H1 (cell line): ENCODE data around the gene IQCC. TPM values are rescaled to one million over a fixed set of nuclear protein-coding genes. Genes with fewer than 3 reads are reported as not detected.

Experiments used
- CTCF ChIA-PET: fragments of 300-600 bp; sonication (Branson Sonifier 250); formaldehyde crosslinking; loops from one replicate; lab custom pipeline; 2021; ENCODE audit not compliant: partially characterized antibody; lab: Charles Lee
- POLR2A ChIA-PET: fragments of 300-600 bp; sonication (Branson Sonifier 250); formaldehyde crosslinking; loops from one replicate; lab custom pipeline; 2021; ENCODE audit warnings: inconsistent platforms; ENCODE audit not compliant: partially characterized antibody; lab: Charles Lee
- DNase-seq, 2 experiments: peaks; one replicate each; pipeline versions ENCODE4 v3.0.0 to v3.0.0-alpha.2; 2010 to 2022; ENCODE audit warnings: low spot score in 2 of 2, low read depth in 1 of 2, mixed read lengths in 1 of 2
- FAIRE-seq: peaks from 2 replicates; lab custom pipeline; 2011; peaks lifted over from hg19 to GRCh38; lab: Jason Lieb, UNC
- H2AFZ ChIP-seq: 2 replicates; pipeline ENCODE4 v1.8.1; 2012; ENCODE audit warnings: low read length, inconsistent platforms
- H2AK5ac ChIP-seq: 2 replicates; pipeline ENCODE4 v1.6.1; 2013; ENCODE audit warnings: low read depth, low read length
- H2BK120ac ChIP-seq: replicated peaks from 2 replicates; pipeline ENCODE3; 2013; ENCODE audit warnings: low read depth, low read length, inconsistent platforms
- H2BK12ac ChIP-seq: 2 replicates; pipeline ENCODE4 v1.6.1; 2013; ENCODE audit warnings: low read depth, low read length
- H2BK15ac ChIP-seq: 2 replicates; pipeline ENCODE4 v1.6.1; 2013; ENCODE audit warnings: low read length
- H2BK20ac ChIP-seq: 2 replicates; pipeline ENCODE4 v1.6.1; 2013; ENCODE audit warnings: low read length
- H2BK5ac ChIP-seq: 2 replicates; pipeline ENCODE4 v1.6.1; 2013; ENCODE audit warnings: low read depth, low read length
- H3K14ac ChIP-seq: 2 replicates; pipeline ENCODE4 v1.6.1; 2013; ENCODE audit warnings: inconsistent platforms; ENCODE audit not compliant: insufficient read length
- H3K18ac ChIP-seq: 2 replicates; pipeline ENCODE4 v1.6.1; 2013; ENCODE audit warnings: low read length; ENCODE audit errors: extremely low read depth
- H3K23ac ChIP-seq: 2 replicates; pipeline ENCODE4 v1.6.1; 2013; ENCODE audit warnings: inconsistent platforms; ENCODE audit not compliant: insufficient read length
- H3K23me2 ChIP-seq: 2 replicates; pipeline ENCODE4 v1.6.1; 2013; ENCODE audit warnings: low read depth, low read length
- H3K27ac ChIP-seq: 2 replicates; pipeline ENCODE4 v1.6.1; 2011; ENCODE audit warnings: low read depth, low read length, inconsistent platforms
- H3K27me3 ChIP-seq, 4 experiments: replicated peaks in 1 of 4; 1 replicate in 1 of 4; 2 replicates in 3 of 4; pipeline versions ENCODE4 v1.6.1 to v1.8.1; 2011 to 2013; ENCODE audit warnings: low read length in 3 of 4, mild to moderate bottlenecking in 3 of 4, inconsistent platforms in 2 of 4, mixed read lengths in 2 of 4, moderate library complexity in 1 of 4; ENCODE audit not compliant: control insufficient read depth in 3 of 4, insufficient read depth in 3 of 4; ENCODE audit errors: extremely low read depth in 1 of 4
- H3K36me3 ChIP-seq, 4 experiments: 2 replicates each; pipeline versions ENCODE4 v1.6.1 to v1.8.1; 2011 to 2013; ENCODE audit warnings: mild to moderate bottlenecking in 4 of 4, low read length in 3 of 4, moderate library complexity in 2 of 4, control low read depth in 1 of 4, inconsistent platforms in 1 of 4; ENCODE audit not compliant: insufficient read depth in 4 of 4, control insufficient read depth in 2 of 4
- H3K4ac ChIP-seq: replicated peaks from 2 replicates; pipeline ENCODE3; 2013; ENCODE audit warnings: low read length, low read depth, mixed read lengths, inconsistent platforms; ENCODE audit not compliant: insufficient read length
- H3K4me1 ChIP-seq, 4 experiments: replicated peaks in 1 of 4; 1 replicate in 1 of 4; 2 replicates in 3 of 4; pipeline versions ENCODE4 v1.6.1 to v1.8.1; 2011 to 2013; ENCODE audit warnings: low read length in 3 of 4, inconsistent platforms in 2 of 4, mixed read lengths in 1 of 4; ENCODE audit not compliant: insufficient read depth in 4 of 4, control insufficient read depth in 3 of 4
- H3K4me2 ChIP-seq, 2 experiments: 2 replicates each; pipeline versions ENCODE4 v1.6.1 to v1.8.1; 2011 to 2013; ENCODE audit warnings: low read depth in 2 of 2, low read length in 2 of 2, control low read depth in 1 of 2, inconsistent platforms in 1 of 2, mild to moderate bottlenecking in 1 of 2; ENCODE audit not compliant: insufficient read depth in 1 of 2
- H3K4me3 ChIP-seq, 4 experiments: fragments of 200-600, 300-600 bp in 1 of 4; sonication (generic), shearing (Covaris generic), sonication (Bioruptor Twin) in 1 of 4; 2 replicates each; pipeline versions ENCODE4 v1.5.1 to v1.8.1; 2011 to 2016; ENCODE audit warnings: low read length in 4 of 4, low read depth in 3 of 4, control low read depth in 2 of 4, inconsistent platforms in 2 of 4, mild to moderate bottlenecking in 2 of 4, mixed read lengths in 1 of 4, moderate library complexity in 1 of 4; ENCODE audit not compliant: insufficient read depth in 2 of 4; ENCODE audit errors: extremely low read depth in 1 of 4
- H3K56ac ChIP-seq: replicated peaks from 2 replicates; pipeline ENCODE3; 2013; ENCODE audit warnings: low read depth, mild to moderate bottlenecking, mixed read lengths, low read length, inconsistent platforms; ENCODE audit not compliant: insufficient read length
- H3K79me1 ChIP-seq: 2 replicates; pipeline ENCODE4 v1.6.1; 2013; ENCODE audit warnings: low read depth, low read length, control low read depth
- H3K79me2 ChIP-seq, 2 experiments: 2 replicates each; pipeline versions ENCODE4 v1.6.1 to v1.8.1; 2012 to 2013; ENCODE audit warnings: low read length in 2 of 2, mild to moderate bottlenecking in 2 of 2, inconsistent platforms in 1 of 2; ENCODE audit not compliant: insufficient read depth in 2 of 2, control insufficient read depth in 1 of 2
- H3K9ac ChIP-seq, 4 experiments: replicated peaks in 1 of 4; 1 replicate in 1 of 4; 2 replicates in 3 of 4; pipeline versions ENCODE4 v1.6.1 to v1.8.1; 2011 to 2013; ENCODE audit warnings: low read depth in 3 of 4, low read length in 3 of 4, control low read depth in 2 of 4, mild to moderate bottlenecking in 2 of 4, moderate library complexity in 2 of 4, inconsistent platforms in 1 of 4; ENCODE audit errors: extremely low read depth in 1 of 4
- H3K9me3 ChIP-seq, 2 experiments: 2 replicates each; pipeline versions ENCODE4 v1.6.1 to v1.8.1; 2012 to 2013; ENCODE audit warnings: mild to moderate bottlenecking in 2 of 2, moderate library complexity in 2 of 2, control low read depth in 1 of 2, inconsistent platforms in 1 of 2, low read depth in 1 of 2, low read length in 1 of 2, mixed read lengths in 1 of 2; ENCODE audit not compliant: insufficient read depth in 2 of 2
- H4K20me1 ChIP-seq, 2 experiments: replicated peaks in 1 of 2; 2 replicates each; pipeline versions ENCODE3 to v1.8.1; 2011 to 2013; ENCODE audit warnings: inconsistent platforms in 2 of 2, low read length in 2 of 2, mild to moderate bottlenecking in 1 of 2; ENCODE audit not compliant: insufficient read depth in 2 of 2, control insufficient read depth in 1 of 2
- H4K5ac ChIP-seq: 2 replicates; pipeline ENCODE4 v1.6.1; 2013; ENCODE audit warnings: low read length, low read depth, mixed read lengths, inconsistent platforms; ENCODE audit not compliant: insufficient read length
- H4K8ac ChIP-seq: 2 replicates; pipeline ENCODE4 v1.8.0; 2013; ENCODE audit warnings: mild to moderate bottlenecking, moderate library complexity, low read length, inconsistent platforms; ENCODE audit not compliant: insufficient read depth; ENCODE audit errors: extremely low read depth
- H4K91ac ChIP-seq: replicated peaks from 2 replicates; pipeline ENCODE3; 2013; ENCODE audit warnings: low read length, mixed read lengths, inconsistent platforms; ENCODE audit not compliant: insufficient read length
- GABPA ChIP-seq: IDR thresholded peaks from 2 replicates; pipeline ENCODE4 v1.6.1; 2011; ENCODE audit warnings: mild to moderate bottlenecking, low read length, moderate library complexity, borderline replicate concordance; ENCODE audit not compliant: insufficient read depth
- HDAC2 ChIP-seq, 2 experiments: fragments of 300-600 bp in 1 of 2; sonication (generic) in 1 of 2; IDR thresholded peaks; 2 replicates each; pipeline ENCODE4 v1.6.1; 2011 to 2012; ENCODE audit warnings: low read depth in 2 of 2, low read length in 2 of 2, mild to moderate bottlenecking in 2 of 2, moderate library complexity in 2 of 2, borderline replicate concordance in 1 of 2, inconsistent platforms in 1 of 2
- WGBS, 2 experiments: shearing (Covaris generic) in 1 of 2; methylation state at CpG; one replicate each; pipeline versions ENCODE4 v1.1.6 to v1.1.7; 2013 to 2015; ENCODE audit warnings: low lambda C conversion rate in 2 of 2, mixed read lengths in 2 of 2, inconsistent platforms in 1 of 2, low coverage in 1 of 2, missing lambda C conversion rate in 1 of 2; ENCODE audit not compliant: insufficient replicate concordance in 2 of 2, insufficient coverage in 1 of 2, insufficient read length in 1 of 2; ENCODE audit errors: extremely low coverage in 1 of 2, missing lambda C conversion rate in 1 of 2; 5-methylcytosine and 5-hydroxymethylcytosine counted together
- polyA plus RNA-seq, 7 experiments: library from polyadenylated mRNA; depleted of rRNA in 3 of 7; stranded (reverse) in 5 of 7; unstranded in 2 of 7; fragments of >200 nt in 5 of 7; fragments of 200-250 nt in 2 of 7; gene quantifications; 1 replicate in 5 of 7; 2 replicates in 1 of 7; 4 replicates in 1 of 7; pipeline versions ENCODE4 v1.2.1 to v1.2.3, GENCODE V29; 2011 to 2013; ENCODE audit warnings: missing spikeins in 2 of 7, mixed read lengths in 2 of 7
- total RNA-seq: library from RNA; stranded (reverse); fragmentation: NEBNext Ultra II Directional; extraction: Animal tissue kit (Norgen Biotek cat#: 25700); gene quantifications from 2 replicates; pipeline ENCODE4 v1.2.1, GENCODE V29; 2021
- TF ChIP-seq, protein P1 (sequence below): IDR thresholded peaks from 2 replicates; pipeline ENCODE4 v1.6.1; 2011; ENCODE audit warnings: low read depth, mild to moderate bottlenecking, low read length; ENCODE audit not compliant: insufficient read depth
- TF ChIP-seq, protein P2 (sequence below): IDR thresholded peaks from 2 replicates; pipeline ENCODE4 v1.6.1; 2012; ENCODE audit warnings: inconsistent platforms

IQCC gene
- total and polyA plus RNA-seq, 2 of the 8 experiments (the other 6 are each of a cell fraction or from before 2014, with no cell fraction given): 2.5 to 4.2 TPM

DNA sequence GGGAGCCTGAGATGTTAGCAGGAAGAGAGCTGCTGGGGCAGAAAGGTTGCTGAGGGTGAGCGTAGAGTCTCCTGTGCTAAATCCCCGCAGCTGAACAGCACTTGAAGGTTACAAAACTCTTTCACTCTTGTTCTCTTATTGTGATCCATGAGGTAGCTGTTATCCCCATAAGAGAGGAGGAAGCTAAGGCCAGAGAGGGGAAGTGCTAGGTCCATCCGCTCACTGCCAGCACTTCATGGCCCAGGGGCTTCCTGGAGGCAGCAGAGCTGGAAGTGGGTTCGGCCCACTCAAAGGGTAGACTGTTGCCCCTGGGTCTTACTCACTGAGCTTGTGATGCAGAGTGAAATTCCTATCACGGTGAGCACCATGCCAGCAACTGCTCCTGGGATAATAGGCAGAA, 11.1 kb downstream of the IQCC start:
- no peak overlapping the region for H2BK15ac ChIP-seq
- H3K9me3 ChIP-seq: no peaks in the 10 kb centered on the region
- no peak overlapping the region for H4K8ac ChIP-seq
- H2AK5ac ChIP-seq: no peak overlapping the region
- peaks cover 3% of the 10 kb centered on the region; the same call in 1 of the 2 replicates for H3K23me2 ChIP-seq
- H3K14ac ChIP-seq: no peak overlapping the region
- no peak overlapping the region for H3K9ac ChIP-seq
- H3K56ac ChIP-seq: no peak overlapping the region
- H4K20me1 ChIP-seq: peaks cover 0 to 3% of the 10 kb centered on the region in 2 experiments
- H3K4me3 ChIP-seq: no peak overlapping the region
- H3K4me1 ChIP-seq: peaks cover 0 to 4% (median 0%) of the 10 kb centered on the region in 4 experiments; a peak in 2 of 7 replicates
- DNase-seq (no peak), FAIRE-seq (no peak)
- no peak overlapping the region for H2AFZ ChIP-seq
- no peaks in the 10 kb centered on the region; the same call in 1 of the 2 replicates for H3K79me1 ChIP-seq
- no peak overlapping the region for H4K91ac ChIP-seq
- no peak overlapping the region for H3K27ac ChIP-seq
- H3K27me3 ChIP-seq: no peaks in the 10 kb centered on the region
- no peak overlapping the region for H2BK12ac ChIP-seq
- no peak overlapping the region for H2BK5ac ChIP-seq
- H2BK120ac ChIP-seq: no peak overlapping the region
- TF ChIP-seq, protein P1, sequence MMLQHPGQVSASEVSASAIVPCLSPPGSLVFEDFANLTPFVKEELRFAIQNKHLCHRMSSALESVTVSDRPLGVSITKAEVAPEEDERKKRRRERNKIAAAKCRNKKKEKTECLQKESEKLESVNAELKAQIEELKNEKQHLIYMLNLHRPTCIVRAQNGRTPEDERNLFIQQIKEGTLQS: no peak
- TF ChIP-seq, protein P2, sequence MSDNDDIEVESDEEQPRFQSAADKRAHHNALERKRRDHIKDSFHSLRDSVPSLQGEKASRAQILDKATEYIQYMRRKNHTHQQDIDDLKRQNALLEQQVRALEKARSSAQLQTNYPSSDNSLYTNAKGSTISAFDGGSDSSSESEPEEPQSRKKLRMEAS: no peak
- TF ChIP-seq HDAC2 (IDR thresholded peaks at IDR 0.05; ENCODE audit: borderline replicate concordance in 1 of 2, low read depth in 2 of 2, low read length in 2 of 2) (no peak), GABPA (no peak)
- ChIA-PET POLR2A (interaction anchor here (0.7 to 4.1 kb wide), 16 partner anchors 11 to 178 kb away, joined by 3 to 33 read pairs (median 6); partner anchors contain the start of genes BSDC1, FAM229A, IQCC and MARCKSL1), CTCF (interaction anchor here (0.9 to 7.6 kb wide), 31 partner anchors 10 to 185 kb away, joined by 3 to 70 read pairs (median 5); partner anchors contain the start of genes CCDC28B, FAM167B, FAM229A and HDAC1)
- H3K4ac ChIP-seq: no peak overlapping the region
- no peak overlapping the region for H2BK20ac ChIP-seq
- no peak overlapping the region for H3K4me2 ChIP-seq
- no peak overlapping the region for H4K5ac ChIP-seq
- peaks cover 0 to 10% of the 10 kb centered on the region in 2 experiments; a peak in 2 of 4 replicates for H3K79me2 ChIP-seq
- no peak overlapping the region for H3K23ac ChIP-seq
- H3K18ac ChIP-seq: no peak overlapping the region
- H3K36me3 ChIP-seq: peaks cover 2 to 14% (median 6%) of the 10 kb centered on the region in 4 experiments; a peak in 4 of 8 replicates
- WGBS, 2 experiments: 88% methylated on average over 5 of the region's 5 CpGs; no CpG with 5 or more reads in 1 of the 2 experiments
